SH-SY5Y (cell line): ENCODE results near the gene IQSEC3.

Source experiments
- GATA2 ChIP-seq: IDR thresholded peaks from 2 replicates; pipeline ENCODE4 v1.6.1; 2011; ENCODE audit warnings: mild to moderate bottlenecking, low read depth, low read length
- GATA3 ChIP-seq: IDR thresholded peaks from 2 replicates; pipeline ENCODE4 v1.6.1; 2011; ENCODE audit warnings: low read depth, mild to moderate bottlenecking, low read length, moderate library complexity

IQSEC3 gene

GRCh38 chr12:145369-145960, 78.9 kb downstream of the IQSEC3 start:
- TF ChIP-seq GATA3 (no peak), GATA2 (no peak)

DNA sequence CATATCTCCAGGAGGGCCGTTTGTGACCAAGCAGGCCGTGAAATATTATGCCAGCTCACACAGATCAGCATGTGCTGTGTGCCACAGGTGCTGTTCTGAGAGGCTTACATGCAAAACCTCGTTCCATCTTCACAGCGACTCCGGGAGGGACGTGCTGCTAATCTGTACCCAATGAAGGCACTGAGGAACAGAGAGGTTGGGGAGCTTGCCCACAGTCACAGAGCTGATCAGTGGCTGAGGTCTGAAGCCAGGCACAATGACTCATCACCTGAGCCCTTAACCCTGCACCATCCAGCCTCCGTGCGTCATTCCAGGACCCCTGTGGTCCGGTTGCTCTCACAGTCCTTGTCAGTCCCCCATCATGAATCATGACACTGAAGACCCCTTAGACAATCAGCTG, 80.7 kb downstream of the IQSEC3 start:
- TF ChIP-seq GATA2 = no peak
- no peak for TF ChIP-seq GATA3

DNA sequence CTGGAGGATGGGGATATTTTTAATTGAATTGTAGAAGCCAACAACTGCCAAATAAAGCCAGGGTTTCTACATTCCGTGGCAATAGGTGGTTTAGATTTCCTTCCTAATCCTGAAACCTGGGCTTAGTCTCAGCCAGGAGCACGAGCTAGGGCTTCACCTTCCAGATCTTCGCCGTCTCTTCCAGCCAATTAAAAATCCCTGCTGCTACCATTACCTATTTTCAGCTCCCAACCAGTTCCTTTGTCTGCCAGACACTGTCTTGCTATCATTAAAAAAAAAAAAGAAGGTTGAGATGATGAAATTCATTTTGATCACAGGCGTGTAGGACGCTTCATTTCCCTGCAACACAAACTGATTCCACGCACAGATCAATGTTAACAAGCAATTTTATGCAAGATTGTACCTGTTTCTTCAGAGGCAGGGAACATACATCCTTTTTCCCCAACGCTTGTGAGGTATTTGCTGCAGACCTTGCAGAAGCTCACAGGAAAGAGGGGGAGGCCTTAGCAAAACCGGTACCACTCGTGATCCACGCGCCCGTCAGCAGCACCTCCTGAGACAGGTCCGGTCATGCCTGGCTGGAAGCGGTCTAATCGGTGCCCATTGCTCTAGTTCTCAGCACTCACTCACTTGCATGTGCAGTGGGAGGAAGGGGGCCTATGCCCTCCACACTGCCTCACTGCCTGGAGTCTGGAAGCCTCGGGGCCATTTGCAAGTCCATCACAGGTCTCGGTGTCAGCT, 82.3 kb downstream of the IQSEC3 start:
- TF ChIP-seq GATA3 (no peak), GATA2 (no peak)

GRCh38 chr12:151579-151978, 85.0 kb downstream of the IQSEC3 start:
- TF ChIP-seq GATA3 (no peak), GATA2 (no peak)

DNA sequence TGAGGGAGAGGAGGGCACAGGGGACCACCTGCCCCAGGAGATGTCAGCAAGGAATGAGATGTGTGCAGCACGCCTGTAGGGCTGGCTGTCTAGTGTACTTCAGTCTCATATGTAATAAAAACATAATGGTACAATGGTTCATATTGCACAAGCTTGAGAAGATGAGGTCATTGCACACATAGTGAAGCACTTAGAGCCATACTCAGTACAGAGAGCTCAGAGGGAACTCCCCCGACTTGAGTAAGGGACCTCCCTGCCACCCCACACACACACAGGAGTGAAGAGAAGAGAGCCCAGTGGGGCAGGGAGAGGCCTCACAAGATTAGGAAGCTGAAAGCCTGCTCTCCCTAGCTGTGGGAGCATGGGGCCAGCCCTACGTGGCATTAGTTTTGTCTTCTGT, 85.9 kb downstream of the IQSEC3 start:
- TF ChIP-seq GATA3 (no peak), GATA2 (no peak)

DNA sequence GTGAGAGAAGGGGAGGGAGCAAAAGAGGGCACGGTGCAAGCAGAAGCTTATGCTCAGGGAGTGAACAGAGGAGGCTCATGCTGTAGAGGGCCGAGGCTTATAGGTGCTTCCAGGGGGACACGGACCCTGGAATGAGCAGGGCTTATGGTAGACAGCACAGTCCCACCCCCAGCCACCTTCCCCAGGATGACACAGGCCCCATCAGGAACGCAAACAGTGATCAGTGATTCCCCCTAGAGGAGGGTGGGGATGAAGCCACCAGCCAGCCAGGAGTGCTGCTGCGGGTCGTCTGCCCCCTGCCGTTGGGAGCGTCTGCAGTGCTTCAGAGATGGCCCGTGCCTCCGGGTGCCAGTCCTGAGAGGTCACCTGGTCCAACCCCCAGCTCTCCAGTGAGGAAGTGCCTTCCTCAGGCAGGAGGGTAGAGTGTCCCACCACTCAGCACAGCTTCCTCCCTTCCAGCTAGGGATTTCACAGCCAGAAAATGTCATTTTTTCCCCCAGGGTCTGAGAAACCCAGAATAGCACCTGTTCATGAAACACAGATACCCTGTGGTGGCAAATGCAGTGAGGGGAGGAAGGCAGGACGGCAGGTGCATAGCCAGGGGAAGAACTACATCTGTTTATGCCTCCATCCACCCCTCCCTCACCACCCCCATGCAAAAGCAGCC, 86.6 kb downstream of the IQSEC3 start:
- TF ChIP-seq GATA2 (no peak), GATA3 (no peak)

- no peak for TF ChIP-seq GATA3
- TF ChIP-seq GATA2 = no peak
Measured at GRCh38 chr12:154058-154457, 87.5 kb downstream of the IQSEC3 start.

DNA sequence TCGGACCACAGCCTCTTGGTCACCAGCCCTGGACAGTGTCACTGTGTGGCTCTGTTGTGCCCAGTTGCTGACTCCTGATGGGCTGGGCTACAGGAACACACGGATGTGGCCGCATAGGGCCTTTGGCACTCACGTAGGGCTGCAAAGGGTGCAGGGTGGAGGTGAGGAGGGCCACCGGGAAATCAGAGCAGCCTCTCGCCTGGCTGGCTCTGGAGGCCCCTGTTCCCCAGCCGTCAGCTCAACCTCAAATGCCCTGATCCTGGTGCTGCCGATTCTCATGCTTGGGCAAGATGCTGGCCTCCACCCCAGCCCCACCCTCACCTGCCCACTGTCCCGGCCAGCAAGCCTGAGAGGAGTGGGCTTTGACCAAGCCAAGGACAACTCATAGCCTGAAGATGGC, 88.4 kb downstream of the IQSEC3 start:
- TF ChIP-seq GATA2 = no peak
- TF ChIP-seq GATA3 = no peak

DNA sequence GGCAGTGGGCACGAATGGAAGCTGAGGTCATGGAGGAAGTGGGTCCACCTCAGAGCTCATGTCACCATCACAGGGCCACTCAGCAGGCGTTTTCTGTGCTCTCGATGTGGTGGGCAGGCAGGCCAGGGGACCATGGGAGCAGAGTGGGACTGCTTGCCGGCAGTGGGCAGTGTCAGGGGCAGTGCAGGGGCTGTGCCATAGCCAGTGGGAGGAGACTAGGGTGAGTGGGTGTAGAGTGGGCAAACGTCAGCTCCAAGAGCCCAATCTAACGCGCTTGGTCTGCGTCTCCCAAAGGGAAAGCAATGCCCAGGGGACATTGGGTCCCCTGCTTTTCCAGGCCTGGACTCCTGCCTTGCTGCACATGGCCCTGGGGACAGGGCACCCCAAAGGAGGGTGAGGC, 89.1 kb downstream of the IQSEC3 start:
- TF ChIP-seq GATA2 (no peak), GATA3 (no peak)

GRCh38 chr12:156945-157344, 90.4 kb downstream of the IQSEC3 start:
- TF ChIP-seq GATA3 = no peak
- no peak for TF ChIP-seq GATA2

GRCh38 chr12:157644-158043, 91.1 kb downstream of the IQSEC3 start:
- no peak for TF ChIP-seq GATA2
- no peak for TF ChIP-seq GATA3

- no peak for TF ChIP-seq GATA3
Measured at GRCh38 chr12:159156-159782, 92.7 kb downstream of the IQSEC3 start.

DNA sequence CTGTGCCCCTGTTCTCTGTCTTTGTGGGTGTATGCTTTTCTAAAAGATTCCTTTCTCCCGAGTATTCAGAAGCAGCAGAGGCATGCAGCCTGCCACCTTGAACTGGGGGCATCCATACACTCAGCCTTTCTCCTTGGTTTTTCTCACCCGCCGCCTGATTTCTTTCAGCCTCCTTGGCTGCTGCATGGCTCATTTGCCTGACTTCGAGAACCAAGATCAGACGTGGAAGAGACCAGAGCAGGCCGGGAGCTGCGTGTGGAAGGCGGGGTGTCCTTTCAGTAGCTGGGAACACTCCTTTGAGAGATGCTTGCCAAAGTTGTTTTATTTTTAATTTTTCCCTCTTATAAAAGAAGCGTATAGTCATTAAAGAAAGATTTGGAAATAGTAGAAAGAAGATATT, 94.3 kb downstream of the IQSEC3 start:
- no peak for TF ChIP-seq GATA2
- no peak for TF ChIP-seq GATA3

DNA sequence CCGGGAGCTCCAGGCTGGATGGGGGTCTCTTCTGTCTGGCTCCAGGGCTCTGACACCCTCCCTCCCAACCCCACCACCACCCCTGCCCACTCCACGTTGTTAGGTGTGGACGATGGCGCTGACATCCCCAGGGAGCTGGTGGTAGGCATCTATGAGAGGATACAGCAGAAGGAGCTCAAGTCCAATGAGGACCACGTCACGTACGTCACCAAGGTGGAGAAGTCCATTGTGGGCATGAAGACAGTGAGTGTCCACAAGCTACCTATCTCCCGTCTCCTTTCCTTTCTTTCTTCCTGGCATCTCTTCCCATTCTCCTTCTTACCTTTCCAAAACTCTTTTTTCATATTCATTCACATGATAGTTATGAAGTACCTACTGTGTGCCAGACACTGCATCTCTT, 95.3 kb downstream of the IQSEC3 start:
- no peak for TF ChIP-seq GATA2
- no peak for TF ChIP-seq GATA3
